Measurements from ENCODE around the gene DSCAM. TPM values are rescaled to one million over a fixed set of nuclear protein-coding genes. Genes with fewer than 3 reads are reported as not detected.

Gene DSCAM
- total RNA-seq, 1 experiment from 2014 or later = not detected

GRCh38 chr21:40553781-40554180 lies 293.2 kb downstream of the DSCAM start:
- no peak for DNase-seq (ENCODE audit: low read depth)

- no peak for DNase-seq (ENCODE audit: low read depth)
Observed at GRCh38 chr21:40547906-40548513, 298.9 kb downstream of the DSCAM start.

- DNase-seq (ENCODE audit: low read depth) = no peak
Observed at GRCh38 chr21:40546647-40547046, 300.3 kb downstream of the DSCAM start.

GRCh38 chr21:40540216-40540615 lies 306.7 kb downstream of the DSCAM start:
- DNase-seq (ENCODE audit: low read depth) = no peak

GRCh38 chr21:40534886-40535285 lies 312.1 kb downstream of the DSCAM start:
- no peak for DNase-seq (ENCODE audit: low read depth)

GRCh38 chr21:40531431-40532110 lies 315.4 kb downstream of the DSCAM start:
- no peak for DNase-seq (ENCODE audit: low read depth)

- DNase-seq (ENCODE audit: low read depth) = no peak
Observed at GRCh38 chr21:40531016-40531415, 315.9 kb downstream of the DSCAM start.

GRCh38 chr21:40517646-40518045 lies 329.3 kb downstream of the DSCAM start:
- DNase-seq (ENCODE audit: low read depth) = no peak

- DNase-seq (ENCODE audit: low read depth) = no peak
Observed at GRCh38 chr21:40516335-40516734, 330.6 kb downstream of the DSCAM start.

GRCh38 chr21:40512590-40512989 lies 334.4 kb downstream of the DSCAM start:
- no peak for DNase-seq (ENCODE audit: low read depth)

GRCh38 chr21:40507978-40508377 lies 339.0 kb downstream of the DSCAM start:
- no peak for DNase-seq (ENCODE audit: low read depth)

- DNase-seq (ENCODE audit: low read depth) = no peak
Observed at GRCh38 chr21:40505681-40506080, 341.3 kb downstream of the DSCAM start.

GRCh38 chr21:40505244-40505643 lies 341.7 kb downstream of the DSCAM start:
- DNase-seq (ENCODE audit: low read depth) = no peak

GRCh38 chr21:40504825-40505224 lies 342.1 kb downstream of the DSCAM start:
- DNase-seq (ENCODE audit: low read depth) = no peak

GRCh38 chr21:40496116-40496515 lies 350.8 kb downstream of the DSCAM start:
- DNase-seq (ENCODE audit: low read depth) = no peak

- no peak for DNase-seq (ENCODE audit: low read depth)
Observed at GRCh38 chr21:40490408-40490807, 356.6 kb downstream of the DSCAM start.

- DNase-seq (ENCODE audit: low read depth) = no peak
Observed at GRCh38 chr21:40489001-40489400, 358.0 kb downstream of the DSCAM start.

- no peak for DNase-seq (ENCODE audit: low read depth)
Observed at GRCh38 chr21:40481764-40482163, 365.2 kb downstream of the DSCAM start.

- no peak for DNase-seq (ENCODE audit: low read depth)
Observed at GRCh38 chr21:40474513-40474912, 372.4 kb downstream of the DSCAM start.

GRCh38 chr21:40472013-40472412 lies 374.9 kb downstream of the DSCAM start:
- no peak for DNase-seq (ENCODE audit: low read depth)

GRCh38 chr21:40471103-40471502 lies 375.9 kb downstream of the DSCAM start:
- DNase-seq (ENCODE audit: low read depth) = no peak

GRCh38 chr21:40466893-40467483 lies 380.0 kb downstream of the DSCAM start:
- no peak for DNase-seq (ENCODE audit: low read depth)

- DNase-seq (ENCODE audit: low read depth) = no peak
Observed at GRCh38 chr21:40465382-40465781, 381.6 kb downstream of the DSCAM start.

All from LHCN-M2 (cell line).